Measurements from ENCODE around the gene HDAC4. TPM values are rescaled to one million over a fixed set of nuclear protein-coding genes. Genes with fewer than 3 reads are reported as not detected.
A peak's percentile ranks its signal among the peaks of the same experiment; 100 is the strongest.

HDAC4 gene
- total RNA-seq, 1 experiment from 2014 or later: 10.9 TPM

DNA sequence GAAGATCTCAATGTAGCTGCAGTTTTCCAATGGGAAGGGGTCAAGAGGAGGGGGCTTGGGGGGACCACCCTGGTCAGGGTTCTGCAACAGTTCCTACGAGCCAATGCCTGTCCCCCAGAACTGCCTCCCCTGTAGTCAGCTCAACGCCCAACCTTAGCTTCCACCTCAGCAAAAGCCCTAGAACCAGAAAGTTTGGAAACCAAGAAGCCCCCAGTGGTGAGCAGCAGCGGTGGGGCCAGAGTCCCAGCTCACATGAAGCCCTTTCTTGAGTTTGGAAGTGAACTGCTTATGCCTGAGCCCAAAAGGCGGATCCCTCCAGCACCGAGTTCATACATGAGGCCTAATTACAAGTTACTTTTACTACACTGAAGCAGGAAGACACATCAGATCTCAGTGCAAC, 162.4 kb downstream of the HDAC4 start:
- no peak for DNase-seq (ENCODE audit: low spot score)

DNA sequence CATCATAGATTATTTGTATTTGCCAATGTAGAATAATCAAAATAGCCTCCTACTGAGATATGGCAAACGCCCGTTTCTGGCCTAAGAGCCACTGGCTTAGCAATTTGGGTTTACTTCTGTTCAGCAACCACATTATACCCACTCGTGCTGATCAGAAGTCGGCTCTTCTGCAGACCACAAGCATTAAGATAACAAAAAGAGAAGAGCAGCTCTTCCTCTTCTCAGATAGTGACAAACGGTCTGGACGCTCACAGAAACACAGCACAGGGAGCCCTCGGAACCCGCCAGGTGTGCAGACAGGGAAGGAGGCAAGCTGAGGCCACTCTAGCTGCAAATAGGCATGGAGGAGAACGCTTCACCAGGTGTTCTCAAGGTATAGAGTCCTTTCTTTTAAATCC, 164.0 kb downstream of the HDAC4 start:
- no peak for DNase-seq (ENCODE audit: low spot score)

DNA sequence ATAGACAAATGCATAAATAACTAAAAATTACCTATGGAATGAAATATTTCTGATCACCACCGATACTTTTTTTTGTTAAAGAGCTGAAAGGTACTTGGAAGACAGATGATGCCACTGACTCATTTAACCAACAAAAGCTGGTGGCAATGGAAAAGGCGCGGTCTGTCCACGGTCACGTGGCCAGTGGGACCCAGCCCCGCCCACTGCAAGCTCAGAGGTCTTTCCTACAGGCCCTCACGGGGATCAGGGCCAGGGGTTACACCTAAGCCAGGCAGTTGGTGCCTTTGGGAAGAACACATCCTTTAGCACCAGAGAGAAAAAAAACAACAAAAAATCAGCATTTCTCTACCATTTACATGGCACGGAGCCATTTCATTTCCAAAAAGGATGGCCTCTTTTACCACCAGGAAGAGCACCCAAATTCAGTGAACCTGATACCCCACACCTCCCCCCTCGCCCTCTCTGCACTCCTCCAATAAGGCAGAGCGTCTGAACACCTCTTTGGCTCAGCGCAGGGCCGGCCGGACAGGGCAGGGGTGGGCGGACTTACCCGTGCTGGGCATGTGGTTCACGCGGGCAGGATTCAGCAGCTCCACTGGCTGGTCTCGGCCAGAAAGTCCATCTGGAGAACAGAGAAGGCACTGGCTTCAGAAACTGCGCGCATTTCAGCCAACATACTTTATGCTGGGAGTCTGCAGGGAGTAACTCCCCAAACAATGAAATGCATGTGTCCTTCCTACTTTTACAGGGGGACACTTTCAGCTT, 164.6 kb downstream of the HDAC4 start:
- DNase-seq (ENCODE audit: low spot score): no peak

DNA sequence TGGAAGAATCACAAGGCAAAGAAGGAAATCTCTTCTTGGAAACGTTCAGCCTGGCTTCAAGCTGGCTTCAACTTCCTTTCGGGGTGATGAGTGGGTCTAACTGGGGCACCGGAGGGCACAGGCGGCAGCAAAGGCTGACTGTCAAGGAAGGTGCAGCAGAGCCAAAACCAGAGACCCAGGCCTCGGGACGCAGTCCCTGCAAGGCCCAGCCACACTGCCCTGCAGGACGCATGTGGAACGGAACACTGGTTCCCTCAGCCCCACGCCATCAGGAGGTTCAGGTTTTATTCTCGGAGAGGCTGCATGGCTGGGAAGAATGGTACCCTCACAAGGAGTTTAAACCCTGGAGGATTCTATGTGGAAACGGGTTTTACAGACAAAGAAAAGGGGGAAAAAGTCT, 165.5 kb downstream of the HDAC4 start:
- DNase-seq (ENCODE audit: low spot score): no peak

DNA sequence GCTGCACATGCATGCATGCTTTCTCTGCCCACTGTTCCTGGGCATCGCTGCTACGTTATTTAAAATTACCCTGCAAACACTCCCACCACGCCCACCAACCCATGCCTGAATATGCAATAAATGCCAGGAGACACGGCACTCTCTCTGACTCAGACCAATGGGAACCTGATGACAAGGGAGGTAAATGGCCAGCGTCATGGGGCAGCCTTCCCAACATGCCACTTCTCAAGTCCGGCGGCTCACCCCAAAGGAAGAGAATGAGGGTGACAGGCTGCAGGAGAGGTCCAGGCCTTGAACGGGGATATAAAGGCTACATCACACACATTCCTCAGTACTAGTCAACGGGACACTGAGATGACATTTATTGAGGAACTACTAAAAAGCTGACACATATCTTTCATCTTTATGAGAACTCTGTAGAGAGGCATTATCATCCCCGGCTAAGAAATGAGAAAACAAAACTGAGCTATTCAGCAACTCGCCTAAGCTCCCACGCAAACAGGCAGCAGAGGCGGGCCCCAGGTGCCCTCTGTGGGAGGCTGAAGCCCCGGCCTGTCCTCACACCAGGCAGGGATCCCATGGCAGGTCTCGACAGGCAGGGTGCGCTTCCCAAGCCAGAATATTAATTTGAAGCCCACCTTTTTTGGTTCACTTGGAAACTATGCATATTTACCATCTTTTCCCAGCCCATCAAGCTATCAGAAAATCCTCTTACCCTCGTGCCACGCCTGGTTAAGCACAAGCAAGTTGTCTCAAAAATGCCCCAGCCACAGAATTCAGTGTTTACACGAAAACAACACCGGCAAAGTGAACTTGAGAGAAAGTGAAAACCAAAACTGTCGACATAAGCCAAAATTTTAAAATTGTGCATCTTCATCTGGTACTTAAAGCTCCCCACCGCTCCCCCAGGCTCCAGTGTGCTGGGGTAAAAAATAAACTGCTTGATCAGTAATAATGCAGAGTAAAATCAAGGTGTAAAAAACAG, 166.3 kb downstream of the HDAC4 start:
- DNase-seq (ENCODE audit: low spot score): no peak

GRCh38 chr2:239233576-239233975, 167.2 kb downstream of the HDAC4 start:
- no peak for DNase-seq (ENCODE audit: low spot score)

DNA sequence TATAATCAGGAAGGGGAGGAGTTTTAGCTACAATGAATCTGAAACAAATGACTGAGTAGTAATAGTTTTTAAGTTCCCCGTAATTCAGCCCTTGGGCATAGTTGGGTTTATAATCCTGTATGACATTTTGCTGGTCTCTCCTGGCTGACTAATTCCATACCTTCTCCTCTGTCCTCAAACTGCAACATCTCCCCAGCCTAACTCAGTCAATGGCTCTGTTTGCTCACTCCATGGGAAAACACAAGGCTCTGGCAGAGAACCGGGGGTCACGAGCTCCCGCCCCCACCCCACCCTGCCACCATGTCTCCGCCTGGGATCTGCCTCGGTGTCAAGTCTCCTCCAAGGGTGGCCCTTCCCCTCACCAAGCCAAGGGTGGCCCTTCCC, 168.6 kb downstream of the HDAC4 start:
- no peak for DNase-seq (ENCODE audit: low spot score)

GRCh38 chr2:239231231-239232194, 169.3 kb downstream of the HDAC4 start:
- no peak for DNase-seq (ENCODE audit: low spot score)

- DNase-seq (ENCODE audit: low spot score): no peak
Observed at GRCh38 chr2:239230318-239231052, 170.3 kb downstream of the HDAC4 start.

DNA sequence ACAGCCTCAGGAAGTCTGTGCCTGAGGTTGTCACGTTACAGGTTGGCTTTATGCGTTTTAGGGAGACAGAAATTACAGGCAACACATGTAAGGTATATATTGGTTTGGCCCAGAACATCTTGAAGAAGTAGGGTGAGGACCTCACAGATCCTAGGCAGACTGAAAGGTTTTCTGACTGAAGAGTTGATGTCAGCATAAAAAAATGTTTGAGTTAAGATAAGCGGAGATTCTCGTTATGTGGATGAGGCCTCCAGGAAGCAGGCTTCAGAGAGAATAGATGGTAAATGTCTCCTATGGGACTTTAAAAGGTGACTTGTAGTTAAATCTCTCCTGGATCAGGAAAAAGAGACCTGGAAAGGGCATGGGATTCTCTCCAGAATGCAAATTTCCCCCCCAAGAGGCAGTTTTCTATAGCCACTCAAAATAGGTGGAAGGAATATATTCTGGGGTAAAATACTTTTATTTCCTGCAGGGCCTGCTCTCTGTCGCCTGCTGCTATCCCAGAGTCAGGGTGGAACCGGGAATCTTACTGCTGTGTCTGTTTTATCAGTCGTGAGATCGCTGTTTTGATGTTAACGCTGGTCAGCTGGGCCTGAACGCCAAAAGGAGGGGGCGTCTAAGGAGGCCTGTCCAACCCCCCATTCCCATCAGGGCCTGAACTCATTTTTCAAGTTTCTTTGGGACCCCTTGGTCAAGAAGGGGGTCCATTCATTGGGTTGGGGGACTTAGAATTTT, 171.1 kb downstream of the HDAC4 start:
- no peak for DNase-seq (ENCODE audit: low spot score)

DNA sequence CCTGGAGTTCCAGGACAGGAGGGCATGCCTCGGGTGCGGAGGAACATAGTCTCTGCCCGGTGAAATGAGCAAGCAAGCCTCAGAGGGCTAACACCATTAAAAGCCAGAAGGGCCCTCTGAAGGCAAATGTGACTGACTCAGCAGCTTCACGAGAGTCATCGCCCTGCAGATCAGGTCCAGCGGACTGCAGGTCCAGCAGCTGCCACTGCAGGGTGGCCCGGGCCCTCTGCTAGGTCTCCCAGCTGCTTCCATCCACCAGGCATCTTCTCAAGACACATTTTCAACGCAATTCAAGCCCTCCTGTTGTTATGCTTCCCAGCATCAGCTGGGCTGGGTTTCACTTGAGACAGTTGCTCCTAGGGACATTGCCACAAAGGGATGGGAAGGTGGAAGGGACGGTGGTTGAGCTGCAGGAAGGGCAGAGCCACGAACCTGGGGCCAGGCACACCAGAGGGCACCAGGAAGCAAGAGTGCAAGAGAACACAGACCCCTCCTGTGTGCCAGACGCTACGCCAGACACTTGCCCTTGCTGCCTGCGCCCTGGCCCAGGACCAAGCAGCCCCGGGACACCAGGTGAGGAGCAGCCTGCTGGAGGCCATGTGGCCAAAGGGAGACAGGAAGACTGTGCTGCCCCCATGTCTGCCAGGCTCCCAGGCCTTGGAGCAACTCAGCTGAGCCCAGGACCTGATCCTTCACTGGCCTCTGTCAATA, 173.0 kb downstream of the HDAC4 start:
- DNase-seq (ENCODE audit: low spot score): peak; percentile 24

DNA sequence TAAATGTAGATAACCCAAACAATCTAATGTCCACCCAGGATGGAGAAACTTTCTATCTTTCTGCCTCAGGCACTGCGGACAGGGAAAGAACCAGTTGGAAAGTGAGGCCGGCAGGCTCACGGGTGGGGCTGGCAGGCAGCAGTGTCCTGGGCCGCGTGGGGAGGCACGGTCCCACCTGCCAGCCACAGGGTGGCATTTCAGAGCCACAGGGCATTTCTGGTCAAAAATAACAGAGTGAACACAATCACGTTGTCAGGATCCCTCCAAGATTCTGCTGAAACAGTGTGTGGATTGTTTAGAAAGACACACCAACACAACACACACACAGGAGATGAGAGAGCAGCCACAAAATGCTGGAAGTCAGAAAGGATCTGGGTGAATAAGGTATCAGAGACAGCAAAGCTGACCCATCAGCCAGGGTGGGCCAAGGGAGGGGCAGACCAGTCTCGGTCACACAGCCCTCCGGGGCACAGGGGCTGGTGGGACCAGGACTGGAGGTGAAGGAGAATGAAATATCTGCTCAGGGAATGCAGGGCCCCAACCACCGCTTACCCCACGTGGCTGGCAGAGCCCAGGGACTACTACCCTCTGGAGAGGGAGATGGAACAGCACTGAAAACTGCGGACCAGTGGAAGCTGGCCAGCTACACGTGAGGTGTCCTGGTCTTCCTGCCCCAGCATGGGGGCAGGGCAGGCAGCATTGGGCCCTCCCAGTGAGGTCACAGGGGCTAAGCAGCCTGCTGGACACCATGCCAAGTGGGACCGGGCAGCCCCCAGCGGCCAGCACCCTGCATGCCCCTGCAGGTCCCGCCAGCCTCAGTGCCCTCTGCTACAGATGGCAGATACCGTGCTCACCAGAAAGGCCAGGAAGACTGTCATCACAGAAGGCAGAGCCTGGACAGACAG, 173.9 kb downstream of the HDAC4 start:
- DNase-seq (ENCODE audit: low spot score): no peak

DNA sequence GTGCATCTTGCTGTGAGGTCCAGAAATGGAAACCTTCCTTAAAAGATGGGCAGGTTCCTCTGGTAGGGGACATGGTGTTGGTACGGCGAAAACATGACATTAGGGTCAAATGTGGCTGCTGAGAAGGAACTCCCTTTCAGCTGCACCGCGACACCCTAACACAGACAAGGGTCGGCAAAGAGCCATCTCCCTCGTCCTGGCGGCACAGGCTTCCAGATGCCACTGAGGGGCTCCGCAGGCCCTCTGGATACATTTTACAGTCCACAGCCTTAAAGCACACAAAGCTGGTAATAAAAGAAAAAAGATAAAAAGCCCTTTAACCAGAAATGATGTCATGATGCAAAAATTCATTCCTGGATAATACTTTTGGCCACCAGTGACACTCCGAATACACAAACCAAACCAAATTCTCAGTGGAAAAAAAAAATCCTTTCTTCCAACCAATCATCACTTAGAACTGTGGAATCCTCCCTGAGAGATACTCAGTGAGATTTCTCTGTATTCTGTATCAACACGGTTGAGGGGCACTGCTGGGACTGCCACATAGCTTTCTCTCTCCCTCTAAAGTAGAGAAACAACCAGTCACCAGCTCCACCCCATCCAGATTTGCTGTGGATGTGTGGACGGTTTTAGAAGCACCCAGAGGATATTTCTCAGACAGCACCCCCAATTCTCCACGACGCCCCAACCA, 174.8 kb downstream of the HDAC4 start:
- peak; percentile 59 for DNase-seq (ENCODE audit: low spot score)

DNA sequence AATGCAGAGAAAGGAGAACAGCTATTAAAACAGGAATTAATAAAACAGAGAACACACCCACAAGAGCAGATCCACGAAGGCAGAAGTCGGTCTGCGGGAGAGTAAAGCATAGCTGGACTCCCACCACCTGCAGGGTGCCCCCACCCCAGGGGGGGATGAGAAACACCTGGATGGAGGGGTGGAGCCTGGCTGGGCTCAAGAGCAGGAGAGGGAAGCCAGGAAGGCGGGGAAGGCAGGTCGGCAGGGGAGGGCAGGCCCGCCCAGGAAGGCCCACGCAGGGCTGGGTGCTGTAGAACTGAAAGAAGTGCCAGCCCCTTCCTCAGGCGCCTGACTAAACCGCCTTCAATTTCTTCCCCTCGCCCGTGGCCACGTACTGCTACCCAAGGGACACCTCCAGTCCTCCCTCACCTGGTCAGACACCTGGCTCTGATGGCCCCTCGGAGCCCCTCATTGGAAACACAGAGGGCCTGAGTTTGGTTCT, 175.4 kb downstream of the HDAC4 start:
- DNase-seq (ENCODE audit: low spot score): no peak

DNA sequence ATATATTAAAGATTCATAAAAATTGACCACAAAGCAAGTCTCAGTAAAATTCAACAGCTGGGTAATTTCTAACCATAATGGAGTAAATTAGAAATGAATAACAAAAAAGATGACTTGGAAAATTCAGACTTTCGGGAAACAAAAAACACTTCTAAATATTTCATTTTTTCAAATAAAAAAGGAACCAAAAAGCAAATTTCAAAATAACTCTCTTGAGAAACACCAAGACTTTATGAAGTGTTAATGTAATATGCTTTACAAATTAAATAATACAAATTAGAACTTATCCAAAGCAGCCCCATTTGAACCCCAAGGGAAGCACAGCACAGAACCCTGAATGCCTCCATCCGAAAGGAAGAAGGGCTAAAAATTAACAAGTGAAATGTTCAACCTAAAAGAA, 175.9 kb downstream of the HDAC4 start:
- DNase-seq (ENCODE audit: low spot score): no peak

GRCh38 chr2:239224199-239224570, 176.6 kb downstream of the HDAC4 start:
- DNase-seq (ENCODE audit: low spot score): no peak

DNA sequence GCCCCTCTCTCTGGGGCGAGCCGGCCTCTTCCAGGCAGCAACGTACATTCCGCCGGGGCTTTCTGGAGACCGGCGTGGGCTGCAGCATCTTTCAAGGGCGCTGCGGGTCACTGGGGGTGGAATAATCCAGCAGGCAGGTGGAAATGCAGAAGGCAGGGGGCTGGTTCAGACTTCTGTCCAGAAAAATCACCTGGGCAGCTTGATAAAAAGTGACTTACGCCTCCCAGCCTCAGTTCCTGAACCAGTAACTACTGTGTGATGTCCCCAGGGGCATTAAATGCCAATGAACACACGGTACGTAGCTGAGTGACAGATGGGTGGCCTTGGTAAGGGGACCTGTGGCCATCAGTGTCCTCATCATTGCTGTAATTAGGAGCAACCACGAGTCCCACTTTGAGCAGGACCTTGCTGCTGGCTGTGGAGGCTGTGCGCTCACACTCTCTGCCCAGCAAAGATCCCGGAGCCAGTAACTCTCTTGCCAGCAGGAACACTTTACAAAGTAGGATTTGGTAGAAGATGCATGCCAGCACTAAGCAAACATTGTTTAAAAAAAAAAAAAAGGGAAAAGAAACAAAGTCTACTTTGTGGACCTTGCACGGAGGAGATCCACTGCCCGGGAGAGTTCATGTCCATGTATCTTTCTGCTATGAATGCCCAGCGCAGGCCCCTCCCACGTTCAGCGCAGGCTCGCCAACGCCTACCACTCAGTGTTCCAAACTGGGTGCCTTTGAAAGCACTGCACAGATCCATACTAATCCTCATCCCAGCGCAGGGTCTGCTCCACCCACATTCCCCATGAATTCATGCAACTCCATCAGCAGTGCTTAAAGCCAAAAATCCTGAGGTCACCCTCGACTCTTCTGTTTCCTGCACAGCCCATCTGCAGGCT, 177.3 kb downstream of the HDAC4 start:
- no peak for DNase-seq (ENCODE audit: low spot score)

Data from A172 (cell line).